ENCODE measurements around the gene SCUBE1. TPM values are rescaled to one million over a fixed set of nuclear protein-coding genes. Genes with fewer than 3 reads are reported as not detected.

SCUBE1 gene
- total and polyA plus RNA-seq, 2 donors (not counting 3 experiments of a cell fraction or from before 2014, with no cell fraction given), result 0.07 TPM; not detected in 1

DNA sequence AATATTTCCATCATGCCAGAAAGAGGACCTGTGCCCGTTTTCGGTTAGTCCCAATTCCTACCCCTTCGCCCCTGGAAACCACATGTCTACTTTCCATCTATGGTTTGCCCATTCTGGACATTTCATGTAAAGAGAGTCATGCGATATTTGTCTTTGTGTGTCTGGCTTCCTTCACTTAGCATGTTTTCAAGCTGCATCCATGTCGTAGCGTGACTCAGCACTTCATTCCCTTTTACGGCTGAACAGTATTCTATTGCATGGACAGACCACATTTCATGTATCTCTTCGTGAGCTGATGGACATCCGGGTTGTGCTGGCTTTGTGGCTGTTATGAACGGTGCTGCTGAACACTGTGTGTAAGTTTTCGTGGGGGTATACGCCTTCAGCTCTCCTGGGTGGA lies 43.4 kb downstream of the SCUBE1 start:
- BruUV-seq (replicated peaks), result no TSS peak
- dilution Hi-C loops (cut with MboI; ENCODE audit: extremely low pct_ligation_motif_present, low sequenced_read_pairs) (no loop called here), intact Hi-C loops (cut with micrococcal nuclease) (no loop called here)
- Histone ChIP-seq H3K27me3 (ENCODE audit: control insufficient read depth in 2 of 2, insufficient read depth in 2 of 2, low read length in 2 of 2) (no peaks in the 10 kb centered on the region), H3K4me3 (replicated peaks in 1 of 3; ENCODE audit: insufficient read depth in 1 of 3, low read depth in 1 of 3, low read length in 3 of 3) (no peak overlapping the region), H3K9ac (replicated peaks; ENCODE audit: extremely low read depth, insufficient read depth, low read length) (no peak overlapping the region), H3K9me1 (replicated peaks; ENCODE audit: control insufficient read depth, extremely low read depth, insufficient read depth, low read length) (no peaks in the 10 kb centered on the region), H3K27ac (ENCODE audit: insufficient read depth, low read depth, low read length) (no peak overlapping the region), H3K9me3 (replicated peaks; ENCODE audit: control insufficient read depth, insufficient read depth, low read length) (no peaks in the 10 kb centered on the region), H2AFZ (ENCODE audit: low read depth, low read length) (no peak overlapping the region), H3K4me2 (ENCODE audit: insufficient read depth, low read length) (no peak overlapping the region), H4K20me1 (replicated peaks; ENCODE audit: control insufficient read depth, extremely low read depth, insufficient read depth, low read length) (no peaks in the 10 kb centered on the region), H3K4me1 (ENCODE audit: control insufficient read depth, extremely low read depth, insufficient read depth, low read length) (no peaks in the 10 kb centered on the region), H3K79me2 (ENCODE audit: control insufficient read depth, insufficient read depth, low read length) (no peaks in the 10 kb centered on the region), H3K36me3 (ENCODE audit: control insufficient read depth in 2 of 2, extremely low read depth in 1 of 2, insufficient read depth in 2 of 2, low read length in 2 of 2) (no peaks in the 10 kb centered on the region)
- DNase-seq (ENCODE audit: low read depth, low spot score), result no peak
- TF ChIP-seq, protein P1, sequence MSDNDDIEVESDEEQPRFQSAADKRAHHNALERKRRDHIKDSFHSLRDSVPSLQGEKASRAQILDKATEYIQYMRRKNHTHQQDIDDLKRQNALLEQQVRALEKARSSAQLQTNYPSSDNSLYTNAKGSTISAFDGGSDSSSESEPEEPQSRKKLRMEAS (IDR thresholded peaks at IDR 0.05; ENCODE audit: insufficient read depth, insufficient read length), result no peak
- no peak for TF ChIP-seq POLR2AphosphoS5 (IDR thresholded peaks at IDR 0.05; ENCODE audit: insufficient read depth, low read depth, low read length)
- TF ChIP-seq MYC (IDR thresholded peaks at IDR 0.05; ENCODE audit: low read depth, low read length), result no peak
- no peak for TF ChIP-seq CTCF (IDR thresholded peaks at IDR 0.05; ENCODE audit: extremely low read depth in 1 of 2, insufficient read depth in 1 of 2, low read depth in 1 of 2, low read length in 2 of 2)
- no peak for TF ChIP-seq FOS (IDR thresholded peaks at IDR 0.05; ENCODE audit: borderline replicate concordance, insufficient read depth, low read length)
- no peak for TF ChIP-seq GATA2 (IDR thresholded peaks at IDR 0.05; ENCODE audit: insufficient read depth, insufficient read length, low read depth, low read length)
- TF ChIP-seq EZH2 (IDR thresholded peaks at IDR 0.05; ENCODE audit: borderline replicate concordance, low read depth, low read length, severe bottlenecking), result no peak
- TF ChIP-seq JUN (IDR thresholded peaks at IDR 0.05; ENCODE audit: borderline replicate concordance, insufficient read depth, insufficient read length, low read depth), result no peak
- TF ChIP-seq POLR2A (IDR thresholded peaks at IDR 0.05; ENCODE audit: low read depth, low read length), result no peak
- POLR2A ChIA-PET, result no interaction called here
- FAIRE-seq, result no peak
- CTCF ChIA-PET, result no interaction called here

All from endothelial cell of umbilical vein (primary cell).